GM20000 (cell line): ENCODE data around the gene FRMD4A.
"Not testable (repeated sequence)": the region's sequence is repeated elsewhere in the genome, so short reads cannot be mapped to it uniquely, and the experiment has no call there.

Experiments
- DNase-seq: peaks from one replicate; pipeline ENCODE4 v3.0.0; 2012; ENCODE audit warnings: low spot score
- TF ChIP-seq, protein P1 (sequence below): IDR thresholded peaks from 2 replicates; pipeline ENCODE4 v1.5.1; 2012; ENCODE audit warnings: mild to moderate bottlenecking, control low read depth; ENCODE audit errors: extremely low read depth, missing control alignments

FRMD4A gene

GRCh38 chr10:14220026-14220425, 110.7 kb downstream of the FRMD4A start:
- DNase-seq: no peak
- TF ChIP-seq, protein P1, sequence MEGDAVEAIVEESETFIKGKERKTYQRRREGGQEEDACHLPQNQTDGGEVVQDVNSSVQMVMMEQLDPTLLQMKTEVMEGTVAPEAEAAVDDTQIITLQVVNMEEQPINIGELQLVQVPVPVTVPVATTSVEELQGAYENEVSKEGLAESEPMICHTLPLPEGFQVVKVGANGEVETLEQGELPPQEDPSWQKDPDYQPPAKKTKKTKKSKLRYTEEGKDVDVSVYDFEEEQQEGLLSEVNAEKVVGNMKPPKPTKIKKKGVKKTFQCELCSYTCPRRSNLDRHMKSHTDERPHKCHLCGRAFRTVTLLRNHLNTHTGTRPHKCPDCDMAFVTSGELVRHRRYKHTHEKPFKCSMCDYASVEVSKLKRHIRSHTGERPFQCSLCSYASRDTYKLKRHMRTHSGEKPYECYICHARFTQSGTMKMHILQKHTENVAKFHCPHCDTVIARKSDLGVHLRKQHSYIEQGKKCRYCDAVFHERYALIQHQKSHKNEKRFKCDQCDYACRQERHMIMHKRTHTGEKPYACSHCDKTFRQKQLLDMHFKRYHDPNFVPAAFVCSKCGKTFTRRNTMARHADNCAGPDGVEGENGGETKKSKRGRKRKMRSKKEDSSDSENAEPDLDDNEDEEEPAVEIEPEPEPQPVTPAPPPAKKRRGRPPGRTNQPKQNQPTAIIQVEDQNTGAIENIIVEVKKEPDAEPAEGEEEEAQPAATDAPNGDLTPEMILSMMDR: no peak

GRCh38 chr10:14219411-14219810, 111.3 kb downstream of the FRMD4A start:
- no peak for DNase-seq
- TF ChIP-seq, protein P1: no peak

DNA sequence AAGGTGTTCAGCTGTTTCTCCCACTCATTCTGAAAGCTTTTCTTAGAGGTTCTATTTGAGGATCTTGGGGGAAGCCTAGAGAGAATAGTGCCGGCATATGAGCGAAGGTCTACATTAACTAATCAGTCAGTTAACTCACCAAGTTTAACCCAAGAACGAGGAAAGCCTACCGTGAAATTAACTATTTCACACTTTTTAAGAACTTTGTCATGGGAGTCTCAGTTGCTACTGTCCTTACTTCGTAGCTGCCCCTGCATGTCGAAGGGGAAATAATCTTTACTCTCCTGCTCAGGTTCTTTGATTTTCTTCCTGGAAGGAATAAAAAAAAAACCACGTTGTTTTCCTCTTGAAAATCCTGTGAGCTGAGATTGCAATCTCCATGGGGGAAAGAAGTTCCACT, 115.1 kb downstream of the FRMD4A start:
- TF ChIP-seq, protein P1: no peak
- no peak for DNase-seq

DNA sequence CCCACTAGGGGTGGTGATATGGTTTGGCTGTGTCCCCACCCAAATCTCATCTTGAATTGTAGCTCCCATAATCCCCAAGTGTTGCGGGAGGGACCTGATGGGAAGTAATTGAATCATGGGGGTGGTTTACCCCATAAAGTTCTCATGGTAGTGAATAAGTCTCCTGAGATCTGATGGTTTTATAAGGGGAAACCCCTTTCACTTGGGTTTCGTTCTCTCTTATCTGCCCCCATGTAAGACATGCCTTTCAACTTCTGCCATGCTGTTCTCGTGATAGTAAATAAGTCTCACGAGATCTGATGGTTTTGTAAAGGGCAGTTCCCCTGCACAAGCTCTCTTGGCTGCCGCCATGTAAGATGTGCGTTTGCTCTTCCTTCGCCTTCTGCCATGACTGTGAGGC, 117.0 kb downstream of the FRMD4A start:
- DNase-seq: not testable (repeated sequence)

DNA sequence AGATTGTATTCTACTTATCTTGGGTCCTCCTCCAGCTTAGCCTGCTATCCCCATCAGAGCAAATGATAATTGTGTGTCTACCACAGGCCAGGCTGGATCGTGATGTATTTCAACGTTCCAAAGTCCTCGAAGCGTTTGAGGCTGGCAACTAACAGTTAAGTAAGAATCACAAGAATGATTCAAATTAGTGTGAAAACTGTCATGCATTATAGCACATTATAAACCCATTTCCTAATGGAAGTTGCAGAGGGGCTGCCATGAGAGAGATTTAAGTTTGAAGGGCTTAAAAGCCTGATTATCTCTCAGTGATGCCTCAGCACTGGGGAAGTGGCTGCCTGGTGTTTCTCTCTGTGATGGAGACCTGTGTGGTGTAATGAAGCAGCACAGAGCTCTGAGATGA, 119.1 kb downstream of the FRMD4A start:
- TF ChIP-seq, protein P1: no peak
- no peak for DNase-seq

DNA sequence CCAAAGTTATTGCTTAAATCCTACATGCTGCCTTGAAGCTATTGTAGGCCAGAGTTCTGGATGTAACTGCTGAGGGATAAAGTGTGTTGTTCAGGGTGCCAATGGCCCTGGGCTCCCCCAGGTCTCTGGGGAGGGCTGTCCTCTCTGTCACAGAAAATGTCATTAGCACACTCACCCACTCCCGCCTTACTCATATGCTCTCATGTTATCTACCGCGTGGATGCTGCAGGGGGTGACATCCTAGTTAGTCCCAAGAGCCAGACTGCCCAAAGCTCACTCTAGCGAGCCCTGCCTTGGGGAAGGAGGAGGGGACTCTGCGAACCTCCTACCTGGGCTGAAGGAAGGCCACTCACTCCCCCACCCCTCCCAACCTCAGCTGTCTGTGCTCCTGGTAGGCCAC, 122.5 kb downstream of the FRMD4A start:
- DNase-seq: no peak
- TF ChIP-seq, protein P1: no peak

GRCh38 chr10:14205233-14205632, 125.5 kb downstream of the FRMD4A start:
- TF ChIP-seq, protein P1: no peak

DNA sequence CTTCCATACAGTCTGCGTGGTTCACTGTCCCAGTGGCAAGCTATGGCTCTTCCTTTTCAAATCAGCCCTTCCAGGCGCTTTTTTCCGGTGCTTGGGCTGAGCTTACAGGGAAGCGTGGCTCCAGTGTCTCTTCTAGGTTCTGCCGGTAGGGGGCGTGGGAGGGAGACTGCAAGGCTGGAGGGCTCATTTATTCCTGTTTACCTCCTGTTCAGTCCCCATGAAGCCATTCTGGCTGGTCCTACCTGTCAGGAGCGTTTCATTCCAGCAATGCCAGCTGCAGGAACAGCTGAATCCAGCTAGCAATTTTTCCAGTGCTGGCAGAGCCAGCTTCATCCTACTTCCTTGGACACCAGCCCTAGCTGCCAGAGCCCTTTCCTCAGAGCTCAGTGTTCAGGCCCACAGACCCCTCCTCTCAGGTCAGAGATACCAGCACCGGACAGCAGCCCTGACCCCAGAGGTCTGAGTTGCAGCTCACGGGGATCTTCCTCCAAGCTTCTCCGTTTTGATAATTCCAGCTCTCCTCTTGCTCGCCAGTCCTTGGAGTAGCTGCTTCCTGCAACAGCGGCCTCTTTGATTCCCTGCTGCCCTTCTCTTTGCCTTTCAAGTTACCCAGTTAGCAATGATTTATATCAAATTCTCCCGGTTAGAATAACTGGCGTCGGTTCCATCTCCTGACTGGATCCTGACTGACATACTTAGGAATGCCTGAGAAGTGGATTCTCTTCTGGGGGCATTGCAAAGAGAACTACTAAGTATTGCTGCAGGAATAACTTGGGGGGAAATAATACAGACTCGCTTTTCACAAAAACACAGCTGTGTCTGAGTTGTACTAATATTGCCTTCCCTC, 129.8 kb downstream of the FRMD4A start:
- TF ChIP-seq, protein P1: peak; percentile 18
- no peak for DNase-seq

More at GRCh38 chr10:14205233-14205632, 125.5 kb downstream of the FRMD4A start:
- DNase-seq: no peak

GRCh38 chr10:14199098-14199497, 131.6 kb downstream of the FRMD4A start:
- DNase-seq: not testable (repeated sequence)
